ENCODE results near the gene ZNF682.
"Not testable (repeated sequence)": the region's sequence is repeated elsewhere in the genome, so short reads cannot be mapped to it uniquely, and the experiment has no call there.

The ZNF682 gene

DNA sequence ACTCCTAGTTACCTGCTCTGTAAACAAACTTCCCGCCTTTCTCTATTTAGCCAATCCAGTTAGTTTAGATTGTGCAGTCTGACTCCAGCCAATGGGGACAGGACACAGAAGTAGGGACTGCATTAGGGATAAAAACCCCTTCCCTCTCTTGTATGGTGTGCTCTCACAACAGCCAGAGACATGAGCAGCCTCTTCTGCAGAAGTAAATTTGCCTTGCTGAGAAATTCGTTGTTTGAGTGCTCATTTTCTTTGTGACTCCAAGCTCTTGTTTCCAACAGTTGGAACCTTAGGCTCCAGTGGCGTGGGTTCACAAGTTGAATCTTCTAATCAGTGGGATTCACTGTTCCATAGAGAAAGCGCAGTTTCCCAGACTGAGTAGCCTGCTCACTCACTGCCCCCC is 72.4 kb downstream of the ZNF682 start:
- no peak for DNase-seq (ENCODE audit: low read depth)
- Histone ChIP-seq H3K4me1 (ENCODE audit: control insufficient read depth, insufficient read depth, low read length) (no peaks in the 10 kb centered on the region), H3K9me3 (ENCODE audit: control insufficient read depth, low read length) (peaks cover 49% of the 10 kb centered on the region), H3K27me3 (replicated peaks; ENCODE audit: control insufficient read depth, insufficient read depth, low read length) (no peaks in the 10 kb centered on the region), H3K36me3 (ENCODE audit: control insufficient read depth, insufficient read depth, low read length, severe bottlenecking) (no peaks in the 10 kb centered on the region), H3K4me3 (ENCODE audit: low read length) (no peak overlapping the region), H3K9ac (ENCODE audit: low read length) (no peak overlapping the region)

DNA sequence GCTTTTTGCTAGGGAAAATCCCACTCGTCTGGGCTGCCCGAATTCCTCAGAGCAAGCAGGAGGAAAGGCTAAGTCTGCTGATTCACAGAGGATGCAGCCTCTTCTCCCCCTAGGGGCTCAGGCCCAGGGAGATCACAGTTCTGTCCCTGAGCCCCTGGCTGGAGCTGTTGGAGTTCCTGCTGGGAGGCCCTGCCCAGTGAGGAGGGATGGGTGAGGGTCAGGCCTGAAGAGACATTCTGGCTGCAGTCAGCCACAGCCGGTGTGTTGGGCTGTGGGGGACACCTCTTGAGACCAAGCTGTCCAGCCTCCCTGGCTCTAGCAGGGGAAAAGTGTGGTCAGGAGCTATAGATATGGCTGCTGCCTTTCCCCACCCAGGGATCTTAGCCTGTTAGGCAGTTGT is 73.2 kb downstream of the ZNF682 start:
- not testable (repeated sequence) for DNase-seq (ENCODE audit: low read depth); H3K27me3 ChIP-seq (replicated peaks; ENCODE audit: control insufficient read depth, insufficient read depth, low read length); H3K4me3 ChIP-seq (ENCODE audit: low read length); H3K4me1 ChIP-seq (ENCODE audit: control insufficient read depth, insufficient read depth, low read length); H3K9ac ChIP-seq (ENCODE audit: low read length); H3K36me3 ChIP-seq (ENCODE audit: control insufficient read depth, insufficient read depth, low read length, severe bottlenecking)
- peaks cover 46% of the 10 kb centered on the region for H3K9me3 ChIP-seq (ENCODE audit: control insufficient read depth, low read length)

DNA sequence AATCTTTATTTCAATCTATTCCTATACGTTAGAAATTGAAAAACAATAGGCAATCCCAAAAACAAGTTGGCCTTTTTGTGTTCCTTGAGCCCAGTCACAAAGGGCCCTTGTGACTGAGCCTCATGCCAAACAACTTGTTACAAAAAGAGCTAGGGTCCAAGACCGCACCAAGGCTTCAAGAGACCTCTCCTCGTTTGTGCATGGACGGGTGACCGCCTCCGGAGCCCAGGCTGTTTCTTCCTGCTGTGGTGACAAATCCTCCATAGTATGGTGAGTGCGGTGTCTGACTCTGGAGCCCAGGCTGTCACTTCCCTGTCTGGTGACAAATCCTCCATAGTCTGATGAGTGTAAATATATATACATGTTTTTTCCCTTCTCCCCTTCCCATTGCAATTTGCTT is 74.9 kb downstream of the ZNF682 start:
- Histone ChIP-seq H3K4me1 (ENCODE audit: control insufficient read depth, insufficient read depth, low read length) (no peaks in the 10 kb centered on the region), H3K27me3 (replicated peaks; ENCODE audit: control insufficient read depth, insufficient read depth, low read length) (no peaks in the 10 kb centered on the region), H3K4me3 (ENCODE audit: low read length) (no peak overlapping the region), H3K9ac (ENCODE audit: low read length) (no peak overlapping the region), H3K36me3 (ENCODE audit: control insufficient read depth, insufficient read depth, low read length, severe bottlenecking) (no peaks in the 10 kb centered on the region), H3K9me3 (ENCODE audit: control insufficient read depth, low read length) (peaks cover 43% of the 10 kb centered on the region)
- no peak for DNase-seq (ENCODE audit: low read depth)

DNA sequence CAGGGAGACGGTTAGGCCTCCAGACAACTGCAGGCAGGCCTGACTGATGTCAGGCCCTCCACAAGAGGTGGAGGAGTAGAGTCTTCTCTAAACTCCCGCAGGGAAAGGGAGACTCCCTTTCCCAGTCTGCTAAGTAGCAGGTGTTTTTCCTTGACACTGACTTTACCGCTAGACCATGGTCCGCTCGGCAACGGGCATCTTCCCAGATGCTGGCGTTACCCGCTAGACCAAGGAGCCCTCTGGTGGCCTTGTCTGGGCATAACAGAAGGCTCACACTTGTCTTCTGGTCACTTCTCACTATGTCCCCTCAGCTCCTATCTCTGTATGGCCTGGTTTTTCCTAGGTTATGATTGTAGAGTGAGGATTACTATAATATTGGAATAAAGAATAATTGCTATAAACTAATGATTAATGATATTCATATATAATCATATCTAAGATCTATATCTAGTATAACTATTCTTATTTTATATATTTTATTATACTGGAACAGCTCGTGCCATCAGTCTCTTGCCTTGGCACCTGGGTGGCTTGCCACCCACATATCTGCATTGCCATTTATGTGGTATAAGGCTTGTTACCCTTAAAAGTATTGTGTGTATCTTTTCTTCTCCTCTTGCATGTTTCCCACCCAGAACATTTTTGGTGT is 80.0 kb downstream of the ZNF682 start:
- H3K9ac ChIP-seq (ENCODE audit: low read length); H3K36me3 ChIP-seq (ENCODE audit: control insufficient read depth, insufficient read depth, low read length, severe bottlenecking); H3K27me3 ChIP-seq (replicated peaks; ENCODE audit: control insufficient read depth, insufficient read depth, low read length); H3K4me1 ChIP-seq (ENCODE audit: control insufficient read depth, insufficient read depth, low read length); H3K4me3 ChIP-seq (ENCODE audit: low read length); H3K9me3 ChIP-seq (ENCODE audit: control insufficient read depth, low read length): not testable (repeated sequence)
- DNase-seq (ENCODE audit: low read depth), result peak; percentile 85

DNA sequence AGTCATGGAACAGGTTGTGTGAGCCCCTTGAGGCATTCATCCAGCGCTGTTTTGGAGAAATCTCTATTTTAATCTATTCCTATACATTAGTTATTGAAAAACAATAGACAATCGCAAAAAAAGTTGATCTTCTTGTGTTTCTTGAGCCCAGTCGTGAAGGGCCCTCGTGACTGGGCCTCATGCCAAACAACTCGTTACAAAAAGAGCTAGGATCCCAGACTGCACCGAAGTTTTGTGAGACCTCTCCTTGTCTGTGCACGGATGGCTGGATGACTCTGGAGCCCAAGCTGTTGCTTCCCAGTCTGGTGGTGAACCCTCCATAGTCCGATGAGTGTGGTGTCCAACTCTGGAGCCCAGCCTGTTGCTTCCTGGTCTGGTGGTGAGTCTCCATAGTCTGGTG is 81.5 kb downstream of the ZNF682 start:
- not testable (repeated sequence) for H3K4me3 ChIP-seq (ENCODE audit: low read length); DNase-seq (ENCODE audit: low read depth); H3K4me1 ChIP-seq (ENCODE audit: control insufficient read depth, insufficient read depth, low read length); H3K9me3 ChIP-seq (ENCODE audit: control insufficient read depth, low read length); H3K36me3 ChIP-seq (ENCODE audit: control insufficient read depth, insufficient read depth, low read length, severe bottlenecking); H3K27me3 ChIP-seq (replicated peaks; ENCODE audit: control insufficient read depth, insufficient read depth, low read length); H3K9ac ChIP-seq (ENCODE audit: low read length)

DNA sequence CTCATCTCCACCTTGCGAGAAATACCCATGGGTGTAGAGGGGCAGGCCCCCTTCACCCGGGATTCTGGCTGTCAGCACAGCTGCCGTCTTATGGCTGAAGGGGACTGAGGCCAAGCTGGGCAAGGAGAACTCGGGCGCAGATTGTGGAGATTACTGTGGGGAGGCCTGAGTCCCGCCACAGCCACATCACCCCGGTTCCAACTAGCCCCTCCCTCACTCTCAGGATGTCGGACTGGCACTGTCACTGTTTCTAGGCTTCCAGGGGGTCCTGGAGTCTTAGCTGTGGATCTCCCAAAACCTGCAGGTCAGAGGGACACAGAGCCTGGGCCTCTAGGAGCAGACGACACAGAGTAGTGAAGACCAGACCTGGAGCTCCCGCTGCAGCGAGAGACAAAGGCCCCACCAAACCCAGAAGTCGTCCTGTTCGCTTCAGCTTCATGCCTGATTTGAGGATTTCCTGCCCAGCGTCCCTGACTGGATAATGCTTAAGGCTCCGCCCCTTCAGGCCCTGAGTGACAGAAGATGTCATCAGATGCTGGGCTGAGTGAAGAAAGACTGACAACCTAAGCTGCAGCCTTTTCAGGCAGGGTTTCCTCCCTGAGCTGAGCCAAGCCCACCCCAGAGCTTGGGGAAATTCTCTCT is 82.8 kb downstream of the ZNF682 start:
- Histone ChIP-seq H3K36me3 (ENCODE audit: control insufficient read depth, insufficient read depth, low read length, severe bottlenecking) (no peaks in the 10 kb centered on the region), H3K4me1 (ENCODE audit: control insufficient read depth, insufficient read depth, low read length) (no peaks in the 10 kb centered on the region), H3K4me3 (ENCODE audit: low read length) (no peak overlapping the region), H3K9ac (ENCODE audit: low read length) (no peak overlapping the region), H3K9me3 (ENCODE audit: control insufficient read depth, low read length) (no peaks in the 10 kb centered on the region), H3K27me3 (replicated peaks; ENCODE audit: control insufficient read depth, insufficient read depth, low read length) (no peaks in the 10 kb centered on the region)
- peak; percentile 16 for DNase-seq (ENCODE audit: low read depth)

DNA sequence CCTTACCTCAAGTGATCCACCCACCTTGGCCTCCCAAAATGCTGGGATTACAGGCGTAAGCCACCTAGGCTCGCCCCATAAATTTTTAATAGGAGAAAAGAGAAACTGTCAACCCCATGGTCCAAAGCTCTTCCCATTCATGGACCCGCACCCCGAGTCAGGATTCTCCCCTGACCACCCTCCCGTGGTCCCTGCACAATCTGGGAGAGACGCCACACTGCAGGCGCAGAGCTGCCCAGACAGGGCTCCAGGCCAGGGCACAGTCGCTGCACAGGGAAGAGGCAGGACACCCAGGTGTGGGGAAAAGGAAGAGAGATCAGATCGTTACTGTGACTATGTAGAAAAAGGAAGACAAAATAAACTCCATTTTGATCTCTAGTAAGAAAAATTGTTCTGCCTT is 84.1 kb downstream of the ZNF682 start:
- no peak for DNase-seq (ENCODE audit: low read depth)
- Histone ChIP-seq H3K27me3 (replicated peaks; ENCODE audit: control insufficient read depth, insufficient read depth, low read length) (no peaks in the 10 kb centered on the region), H3K4me3 (ENCODE audit: low read length) (no peak overlapping the region), H3K9ac (ENCODE audit: low read length) (no peak overlapping the region), H3K4me1 (ENCODE audit: control insufficient read depth, insufficient read depth, low read length) (no peaks in the 10 kb centered on the region), H3K9me3 (ENCODE audit: control insufficient read depth, low read length) (peaks cover 10% of the 10 kb centered on the region), H3K36me3 (ENCODE audit: control insufficient read depth, insufficient read depth, low read length, severe bottlenecking) (no peaks in the 10 kb centered on the region)
